ENCODE data around the gene ITGA1.
"Not testable (repeated sequence)": the region's sequence is repeated elsewhere in the genome, so short reads cannot be mapped to it uniquely, and the experiment has no call there.

ITGA1 gene

DNA sequence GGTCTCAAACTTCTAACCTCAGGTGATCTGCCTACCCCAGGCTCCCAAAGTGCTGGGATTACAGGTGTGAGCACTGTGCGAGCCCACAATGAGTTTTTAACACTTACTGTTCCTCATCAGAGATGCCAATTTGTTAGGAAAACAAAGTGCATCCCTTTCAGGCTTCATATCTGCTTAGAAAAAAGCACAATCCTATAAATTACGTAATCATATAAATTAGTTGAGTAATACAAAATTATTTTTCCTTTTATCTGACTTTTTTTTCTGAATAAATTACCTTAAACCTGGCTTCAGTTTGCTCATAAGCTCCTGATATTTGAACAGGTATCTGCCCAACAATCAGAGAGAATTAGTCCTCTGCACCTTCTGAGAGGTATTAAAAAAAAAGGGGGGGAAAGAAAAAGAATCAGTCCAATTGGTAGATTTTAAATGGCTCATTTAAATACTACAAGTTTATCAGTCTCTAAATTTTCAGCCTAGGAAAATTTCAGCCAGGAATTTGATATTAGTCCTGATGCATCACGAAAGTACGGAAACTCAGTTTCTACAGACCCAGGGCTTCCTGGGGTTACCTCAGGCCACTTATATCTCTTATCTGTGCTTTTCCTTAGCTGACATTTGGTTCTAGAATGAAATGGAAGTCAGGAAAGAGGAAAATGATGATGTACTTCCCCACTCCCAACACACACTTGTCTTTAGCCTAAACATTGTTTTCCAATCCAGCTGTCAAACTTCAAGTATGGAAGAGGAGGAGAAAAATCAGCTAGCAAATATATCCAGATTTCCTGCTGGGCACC, 26.8 kb downstream of the ITGA1 start:
- Histone ChIP-seq H3K4me1 (ENCODE audit: insufficient read depth, poor library complexity, severe bottlenecking) (peaks cover 18% of the 10 kb centered on the region), H3K4me3 (ENCODE audit: severe bottlenecking) (no peak overlapping the region), H3K9me3 (ENCODE audit: severe bottlenecking) (no peaks in the 10 kb centered on the region), H3K36me3 (ENCODE audit: low read depth) (no peaks in the 10 kb centered on the region), H3K27me3 (ENCODE audit: insufficient read depth, poor library complexity, severe bottlenecking) (no peaks in the 10 kb centered on the region), H3K27ac (ENCODE audit: poor library complexity, severe bottlenecking) (no peak overlapping the region)
- ATAC-seq (ENCODE audit: low read depth) (no peak), DNase-seq (ENCODE audit: low spot score) (no peak)
- TF ChIP-seq, protein P1, sequence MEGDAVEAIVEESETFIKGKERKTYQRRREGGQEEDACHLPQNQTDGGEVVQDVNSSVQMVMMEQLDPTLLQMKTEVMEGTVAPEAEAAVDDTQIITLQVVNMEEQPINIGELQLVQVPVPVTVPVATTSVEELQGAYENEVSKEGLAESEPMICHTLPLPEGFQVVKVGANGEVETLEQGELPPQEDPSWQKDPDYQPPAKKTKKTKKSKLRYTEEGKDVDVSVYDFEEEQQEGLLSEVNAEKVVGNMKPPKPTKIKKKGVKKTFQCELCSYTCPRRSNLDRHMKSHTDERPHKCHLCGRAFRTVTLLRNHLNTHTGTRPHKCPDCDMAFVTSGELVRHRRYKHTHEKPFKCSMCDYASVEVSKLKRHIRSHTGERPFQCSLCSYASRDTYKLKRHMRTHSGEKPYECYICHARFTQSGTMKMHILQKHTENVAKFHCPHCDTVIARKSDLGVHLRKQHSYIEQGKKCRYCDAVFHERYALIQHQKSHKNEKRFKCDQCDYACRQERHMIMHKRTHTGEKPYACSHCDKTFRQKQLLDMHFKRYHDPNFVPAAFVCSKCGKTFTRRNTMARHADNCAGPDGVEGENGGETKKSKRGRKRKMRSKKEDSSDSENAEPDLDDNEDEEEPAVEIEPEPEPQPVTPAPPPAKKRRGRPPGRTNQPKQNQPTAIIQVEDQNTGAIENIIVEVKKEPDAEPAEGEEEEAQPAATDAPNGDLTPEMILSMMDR (IDR thresholded peaks at IDR 0.05; ENCODE audit: poor library complexity, severe bottlenecking), result no peak

GRCh38 chr5:52817818-52818217, 30.1 kb downstream of the ITGA1 start:
- H3K36me3 ChIP-seq (ENCODE audit: low read depth), result no peaks in the 10 kb centered on the region
- H3K9me3 ChIP-seq (ENCODE audit: severe bottlenecking), result no peaks in the 10 kb centered on the region
- no peak overlapping the region for H3K4me3 ChIP-seq (ENCODE audit: severe bottlenecking)
- no peaks in the 10 kb centered on the region for H3K4me1 ChIP-seq (ENCODE audit: insufficient read depth, poor library complexity, severe bottlenecking)
- no peak for ATAC-seq (ENCODE audit: low read depth)
- H3K27me3 ChIP-seq (ENCODE audit: insufficient read depth, poor library complexity, severe bottlenecking), result no peaks in the 10 kb centered on the region
- H3K27ac ChIP-seq (ENCODE audit: poor library complexity, severe bottlenecking), result no peak overlapping the region
- DNase-seq (ENCODE audit: low spot score), result no peak
- TF ChIP-seq, protein P1 (IDR thresholded peaks at IDR 0.05; ENCODE audit: poor library complexity, severe bottlenecking), result no peak

DNA sequence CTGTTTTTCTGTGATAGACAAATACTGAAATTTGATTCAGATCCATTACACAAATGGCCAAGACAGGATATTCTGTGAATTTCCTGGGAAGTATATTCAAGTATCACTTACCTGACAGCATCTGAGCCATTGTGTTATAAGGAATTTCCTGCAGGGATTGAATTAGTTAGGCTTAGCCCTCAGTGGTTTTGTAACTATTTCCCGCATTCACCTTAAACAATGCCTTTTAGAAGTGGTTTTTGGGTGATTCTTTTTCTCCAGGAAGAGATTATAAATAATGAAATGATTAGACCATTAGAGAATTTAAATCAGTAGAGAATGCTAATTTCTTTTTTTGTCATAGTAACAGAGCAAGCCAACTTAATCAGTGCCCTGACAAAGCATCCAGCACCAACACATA, 30.6 kb downstream of the ITGA1 start:
- Histone ChIP-seq H3K36me3 (ENCODE audit: low read depth) (no peaks in the 10 kb centered on the region), H3K27ac (ENCODE audit: poor library complexity, severe bottlenecking) (no peak overlapping the region), H3K4me1 (ENCODE audit: insufficient read depth, poor library complexity, severe bottlenecking) (no peaks in the 10 kb centered on the region), H3K9me3 (ENCODE audit: severe bottlenecking) (no peaks in the 10 kb centered on the region), H3K27me3 (ENCODE audit: insufficient read depth, poor library complexity, severe bottlenecking) (no peaks in the 10 kb centered on the region), H3K4me3 (ENCODE audit: severe bottlenecking) (no peak overlapping the region)
- ATAC-seq (ENCODE audit: low read depth) (no peak), DNase-seq (ENCODE audit: low spot score) (no peak)
- TF ChIP-seq, protein P1 (IDR thresholded peaks at IDR 0.05; ENCODE audit: poor library complexity, severe bottlenecking), result no peak

DNA sequence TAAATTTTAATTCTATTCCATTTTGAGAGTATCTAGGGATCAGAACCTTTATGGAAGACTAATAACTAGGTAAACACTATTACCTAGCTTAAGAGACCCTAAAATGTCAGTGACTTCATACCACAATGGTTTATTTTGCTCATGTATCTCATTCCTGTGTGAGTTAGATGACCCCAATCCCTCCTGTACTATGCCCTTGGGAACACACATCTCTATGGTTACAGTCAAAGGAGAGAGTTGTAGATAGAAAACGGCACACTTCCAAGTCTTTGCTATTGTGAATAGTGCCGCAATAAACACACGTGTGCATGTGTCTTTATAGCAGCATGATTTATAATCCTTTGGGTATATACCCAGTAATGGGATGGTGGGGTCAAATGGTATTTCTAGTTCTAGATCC, 31.1 kb downstream of the ITGA1 start:
- H3K27me3 ChIP-seq (ENCODE audit: insufficient read depth, poor library complexity, severe bottlenecking); ATAC-seq (ENCODE audit: low read depth); H3K9me3 ChIP-seq (ENCODE audit: severe bottlenecking); H3K4me3 ChIP-seq (ENCODE audit: severe bottlenecking); H3K4me1 ChIP-seq (ENCODE audit: insufficient read depth, poor library complexity, severe bottlenecking); H3K27ac ChIP-seq (ENCODE audit: poor library complexity, severe bottlenecking); H3K36me3 ChIP-seq (ENCODE audit: low read depth); DNase-seq (ENCODE audit: low spot score): not testable (repeated sequence)

DNA sequence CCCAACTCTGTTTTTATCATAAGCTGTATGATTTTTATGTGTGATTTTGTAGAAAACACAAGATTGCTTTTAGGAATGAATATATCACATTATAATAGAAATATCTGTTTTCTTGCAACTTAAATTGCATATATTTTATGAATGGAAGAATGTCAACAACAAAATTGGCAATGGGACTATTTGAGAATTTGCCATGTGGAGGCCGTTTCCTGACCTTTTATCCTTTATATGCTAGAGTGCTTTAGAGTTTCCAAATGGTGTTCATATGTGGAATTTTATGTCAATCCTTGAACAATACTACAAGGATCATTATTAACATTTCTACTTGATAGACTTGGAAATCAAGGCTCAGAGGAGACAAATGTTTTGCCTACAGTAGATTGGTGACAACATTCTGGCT, 34.2 kb downstream of the ITGA1 start:
- Histone ChIP-seq H3K27ac (ENCODE audit: poor library complexity, severe bottlenecking) (no peak overlapping the region), H3K4me1 (ENCODE audit: insufficient read depth, poor library complexity, severe bottlenecking) (no peaks in the 10 kb centered on the region), H3K4me3 (ENCODE audit: severe bottlenecking) (no peak overlapping the region), H3K36me3 (ENCODE audit: low read depth) (no peaks in the 10 kb centered on the region), H3K27me3 (ENCODE audit: insufficient read depth, poor library complexity, severe bottlenecking) (no peaks in the 10 kb centered on the region), H3K9me3 (ENCODE audit: severe bottlenecking) (no peaks in the 10 kb centered on the region)
- TF ChIP-seq, protein P1 (IDR thresholded peaks at IDR 0.05; ENCODE audit: poor library complexity, severe bottlenecking), result no peak
- DNase-seq (ENCODE audit: low spot score) (no peak), ATAC-seq (ENCODE audit: low read depth) (no peak)

Data from RWPE2 (cell line).